ENCODE results near the gene SHC4. TPM values are rescaled to one million over a fixed set of nuclear protein-coding genes. Genes with fewer than 3 reads are reported as not detected.

The SHC4 gene
- total and polyA plus RNA-seq, 9 of the 15 experiments (the other 6 are each of a cell fraction or from before 2014, with no cell fraction given) = 0.43 to 1.2 (median 0.67) TPM

DNA sequence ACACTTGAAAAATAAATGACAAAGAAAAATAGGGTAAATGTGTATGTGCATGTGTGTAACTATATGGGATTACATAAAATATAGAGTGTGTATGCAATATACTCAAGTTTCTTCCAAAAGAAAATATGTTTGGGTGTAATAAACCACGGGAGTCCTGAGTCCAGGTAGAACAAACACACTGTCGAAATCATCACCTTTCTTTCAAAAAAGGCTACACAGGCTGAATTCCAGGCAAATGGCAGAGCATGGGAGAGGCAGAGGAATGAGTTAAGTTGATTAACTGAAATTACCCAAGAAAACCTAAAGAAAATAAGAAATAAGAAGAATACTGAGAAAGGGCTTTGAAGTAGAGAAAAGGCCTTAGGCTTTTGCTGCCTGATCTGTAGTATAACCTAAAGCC lies 179.0 kb downstream of the SHC4 start:
- Histone ChIP-seq H3K4me2 (ENCODE audit: insufficient read depth, low read length) (no peak overlapping the region), H2AFZ (ENCODE audit: low read depth, low read length) (no peak overlapping the region), H3K4me3 (no peak overlapping the region), H3K27ac (ENCODE audit: extremely low read depth, low read depth, low read length) (no peak overlapping the region), H4K20me1 (replicated peaks; ENCODE audit: control insufficient read depth, insufficient read depth, low read length) (no peaks in the 10 kb centered on the region), H3K9ac (ENCODE audit: insufficient read depth in 1 of 2, low read depth in 2 of 2, low read length in 2 of 2) (no peak overlapping the region), H3K36me3 (ENCODE audit: control insufficient read depth, insufficient read depth, low read length) (peaks cover 85% of the 10 kb centered on the region), H3K9me1 (ENCODE audit: control insufficient read depth, insufficient read depth, low read length) (no peaks in the 10 kb centered on the region), H3K27me3 (ENCODE audit: control insufficient read depth in 2 of 2, insufficient read depth in 2 of 2, low read length in 2 of 2) (no peaks in the 10 kb centered on the region), H3K9me3 (replicated peaks; ENCODE audit: control insufficient read depth, insufficient read depth, low read depth, low read length) (no peaks in the 10 kb centered on the region), H3K4me1 (replicated peaks in 1 of 2; ENCODE audit: control insufficient read depth in 2 of 2, insufficient read depth in 2 of 2, low read length in 2 of 2) (no peaks in the 10 kb centered on the region), H3K79me2 (ENCODE audit: control insufficient read depth, insufficient read depth, low read length) (no peaks in the 10 kb centered on the region)
- in situ Hi-C loops (cut with MboI) (no loop called here), intact Hi-C loops (cut with micrococcal nuclease) (no loop called here)
- no peak for ATAC-seq
- 100% methylated on average over 2 of the region's 2 CpGs for WGBS (ENCODE audit: insufficient coverage, low coverage, missing lambda C conversion rate)
- DNase-seq (ENCODE audit: extremely low read depth in 1 of 4, low spot score in 3 of 4) = no peak
- ChIA-PET CTCF (ENCODE audit: low intra/inter-chr PET ratio) (interaction anchor here (0.6 kb wide), 1 partner anchor 17 kb away, joined by 3 read pairs; no protein-coding TSS in a partner anchor), POLR2A (no interaction called here)
- no peak for FAIRE-seq
- no TSS peak for BruUV-seq (replicated peaks)
- TF ChIP-seq, protein P1, sequence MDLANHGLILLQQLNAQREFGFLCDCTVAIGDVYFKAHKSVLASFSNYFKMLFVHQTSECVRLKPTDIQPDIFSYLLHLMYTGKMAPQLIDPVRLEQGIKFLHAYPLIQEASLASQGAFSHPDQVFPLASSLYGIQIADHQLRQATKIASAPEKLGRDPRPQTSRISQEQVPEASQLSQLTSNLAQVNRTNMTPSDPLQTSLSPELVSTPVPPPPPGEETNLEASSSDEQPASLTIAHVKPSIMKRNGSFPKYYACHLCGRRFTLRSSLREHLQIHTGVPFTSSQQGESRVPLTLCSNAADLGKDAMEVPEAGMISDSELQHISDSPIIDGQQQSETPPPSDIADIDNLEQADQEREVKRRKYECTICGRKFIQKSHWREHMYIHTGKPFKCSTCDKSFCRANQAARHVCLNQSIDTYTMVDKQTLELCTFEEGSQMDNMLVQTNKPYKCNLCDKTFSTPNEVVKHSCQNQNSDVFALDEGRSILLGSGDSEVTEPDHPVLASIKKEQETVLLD (IDR thresholded peaks at IDR 0.05) = no peak
- TF ChIP-seq MIER1 (IDR thresholded peaks at IDR 0.05; ENCODE audit: low read depth) = no peak
- TF ChIP-seq ZBTB7A (IDR thresholded peaks at IDR 0.05; ENCODE audit: borderline replicate concordance, control insufficient read depth, low read depth, low read length) = no peak
- no peak for TF ChIP-seq HNRNPUL1 (IDR thresholded peaks at IDR 0.05; ENCODE audit: low read length)
- no peak for TF ChIP-seq CAMTA2 (CRISPR knock-in tag; conservative IDR thresholded peaks at IDR 0.05)
- TF ChIP-seq, protein P2, sequence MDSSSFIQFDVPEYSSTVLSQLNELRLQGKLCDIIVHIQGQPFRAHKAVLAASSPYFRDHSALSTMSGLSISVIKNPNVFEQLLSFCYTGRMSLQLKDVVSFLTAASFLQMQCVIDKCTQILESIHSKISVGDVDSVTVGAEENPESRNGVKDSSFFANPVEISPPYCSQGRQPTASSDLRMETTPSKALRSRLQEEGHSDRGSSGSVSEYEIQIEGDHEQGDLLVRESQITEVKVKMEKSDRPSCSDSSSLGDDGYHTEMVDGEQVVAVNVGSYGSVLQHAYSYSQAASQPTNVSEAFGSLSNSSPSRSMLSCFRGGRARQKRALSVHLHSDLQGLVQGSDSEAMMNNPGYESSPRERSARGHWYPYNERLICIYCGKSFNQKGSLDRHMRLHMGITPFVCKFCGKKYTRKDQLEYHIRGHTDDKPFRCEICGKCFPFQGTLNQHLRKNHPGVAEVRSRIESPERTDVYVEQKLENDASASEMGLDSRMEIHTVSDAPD (CRISPR knock-in tag; IDR thresholded peaks at IDR 0.05) = no peak
- no peak for TF ChIP-seq NRF1 (conservative IDR thresholded peaks at IDR 0.05 in 1 of 2, IDR thresholded peaks at IDR 0.05 in 1 of 2)
- TF ChIP-seq, protein P3, sequence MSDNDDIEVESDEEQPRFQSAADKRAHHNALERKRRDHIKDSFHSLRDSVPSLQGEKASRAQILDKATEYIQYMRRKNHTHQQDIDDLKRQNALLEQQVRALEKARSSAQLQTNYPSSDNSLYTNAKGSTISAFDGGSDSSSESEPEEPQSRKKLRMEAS (CRISPR knock-in tag; IDR thresholded peaks at IDR 0.05) = no peak
- TF ChIP-seq GABPA (tag; conservative IDR thresholded peaks at IDR 0.05; ENCODE audit: low read depth) = no peak
- TF ChIP-seq L3MBTL2 (IDR thresholded peaks at IDR 0.05) = no peak
- no peak for TF ChIP-seq LEF1 (IDR thresholded peaks at IDR 0.05)
- no peak for TF ChIP-seq RBM22 (IDR thresholded peaks at IDR 0.05; ENCODE audit: low read depth, low read length, poor library complexity, severe bottlenecking)
- TF ChIP-seq, protein P4, sequence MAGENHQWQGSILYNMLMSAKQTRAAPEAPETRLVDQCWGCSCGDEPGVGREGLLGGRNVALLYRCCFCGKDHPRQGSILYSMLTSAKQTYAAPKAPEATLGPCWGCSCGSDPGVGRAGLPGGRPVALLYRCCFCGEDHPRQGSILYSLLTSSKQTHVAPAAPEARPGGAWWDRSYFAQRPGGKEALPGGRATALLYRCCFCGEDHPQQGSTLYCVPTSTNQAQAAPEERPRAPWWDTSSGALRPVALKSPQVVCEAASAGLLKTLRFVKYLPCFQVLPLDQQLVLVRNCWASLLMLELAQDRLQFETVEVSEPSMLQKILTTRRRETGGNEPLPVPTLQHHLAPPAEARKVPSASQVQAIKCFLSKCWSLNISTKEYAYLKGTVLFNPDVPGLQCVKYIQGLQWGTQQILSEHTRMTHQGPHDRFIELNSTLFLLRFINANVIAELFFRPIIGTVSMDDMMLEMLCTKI (IDR thresholded peaks at IDR 0.05; ENCODE audit: partially characterized antibody) = no peak
- TF ChIP-seq, protein P5, sequence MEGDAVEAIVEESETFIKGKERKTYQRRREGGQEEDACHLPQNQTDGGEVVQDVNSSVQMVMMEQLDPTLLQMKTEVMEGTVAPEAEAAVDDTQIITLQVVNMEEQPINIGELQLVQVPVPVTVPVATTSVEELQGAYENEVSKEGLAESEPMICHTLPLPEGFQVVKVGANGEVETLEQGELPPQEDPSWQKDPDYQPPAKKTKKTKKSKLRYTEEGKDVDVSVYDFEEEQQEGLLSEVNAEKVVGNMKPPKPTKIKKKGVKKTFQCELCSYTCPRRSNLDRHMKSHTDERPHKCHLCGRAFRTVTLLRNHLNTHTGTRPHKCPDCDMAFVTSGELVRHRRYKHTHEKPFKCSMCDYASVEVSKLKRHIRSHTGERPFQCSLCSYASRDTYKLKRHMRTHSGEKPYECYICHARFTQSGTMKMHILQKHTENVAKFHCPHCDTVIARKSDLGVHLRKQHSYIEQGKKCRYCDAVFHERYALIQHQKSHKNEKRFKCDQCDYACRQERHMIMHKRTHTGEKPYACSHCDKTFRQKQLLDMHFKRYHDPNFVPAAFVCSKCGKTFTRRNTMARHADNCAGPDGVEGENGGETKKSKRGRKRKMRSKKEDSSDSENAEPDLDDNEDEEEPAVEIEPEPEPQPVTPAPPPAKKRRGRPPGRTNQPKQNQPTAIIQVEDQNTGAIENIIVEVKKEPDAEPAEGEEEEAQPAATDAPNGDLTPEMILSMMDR (IDR thresholded peaks at IDR 0.05 in 2 of 3, conservative IDR thresholded peaks at IDR 0.05 in 1 of 3; ENCODE audit: insufficient read depth in 2 of 3, low read depth in 1 of 3, low read length in 3 of 3) = no peak

All from K562 (cell line).